Kidney (tissue), 14 donors: ENCODE results near the gene COL4A2. TPM values are rescaled to one million over a fixed set of nuclear protein-coding genes. Genes with fewer than 3 reads are reported as not detected.
A peak's percentile ranks its signal among the peaks of the same experiment; 100 is the strongest.

Experiments used
- DNase-seq, 5 donors: peaks; one replicate each; pipeline ENCODE4 v3.0.0-alpha.2; 2013 to 2020
- FAIRE-seq: peaks from 2 replicates; lab custom pipeline; 2012; peaks lifted over from hg19 to GRCh38; lab: Jason Lieb, UNC
- H3K27ac ChIP-seq, 2 donors: one replicate each; pipeline ENCODE4 v1.7.0; 2013; ENCODE audit warnings: low read depth in 2 of 2, low read length in 2 of 2, inconsistent platforms in 1 of 2
- H3K27me3 ChIP-seq: one replicate; pipeline ENCODE4 v1.7.1; 2013; ENCODE audit warnings: low read length, inconsistent platforms; ENCODE audit not compliant: control insufficient read depth, insufficient read depth
- H3K36me3 ChIP-seq, 3 donors: one replicate each; pipeline versions ENCODE4 v1.7.0 to v1.7.1; 2013; ENCODE audit warnings: low read length in 3 of 3, control low read depth in 1 of 3, inconsistent platforms in 1 of 3; ENCODE audit not compliant: insufficient read depth in 3 of 3, control insufficient read depth in 2 of 3
- H3K4me1 ChIP-seq, 3 donors: one replicate each; pipeline versions ENCODE4 v1.7.0 to v1.7.1; 2013; ENCODE audit warnings: low read length in 3 of 3, inconsistent platforms in 1 of 3, low read depth in 1 of 3; ENCODE audit not compliant: control insufficient read depth in 2 of 3, insufficient read depth in 2 of 3
- H3K4me3 ChIP-seq, 3 donors: one replicate each; pipeline versions ENCODE4 v1.7.0 to v1.8.1; 2013; ENCODE audit warnings: low read length in 3 of 3, control low read depth in 1 of 3, inconsistent platforms in 1 of 3
- H3K9ac ChIP-seq, 3 donors: one replicate each; pipeline versions ENCODE4 v1.7.0 to v1.7.1; 2013; ENCODE audit warnings: low read length in 3 of 3, control low read depth in 1 of 3, inconsistent platforms in 1 of 3
- H3K9me3 ChIP-seq, 3 donors: one replicate each; pipeline versions ENCODE4 v1.7.0 to v1.7.1; 2013; ENCODE audit warnings: low read length in 3 of 3, control low read depth in 1 of 3, inconsistent platforms in 1 of 3; ENCODE audit not compliant: control insufficient read depth in 2 of 3, insufficient read depth in 1 of 3
- intact Hi-C: fragments of 100-400 bp; cut with DNase I; formaldehyde crosslinking; loops from one replicate; pipeline ENCODE4 v1.11.1; 2022
- polyA plus RNA-seq: library from polyadenylated mRNA; stranded (reverse); fragments of 350-450 nt; fragmentation: Illumina TruSeq; extraction: RNeasy Lipid Tissue Mini Kit (QIAGEN cat#74804); gene quantifications from one replicate; pipeline ENCODE4 v1.2.3, GENCODE V29; 2014; ENCODE audit warnings: low read depth, low replicate concordance; ENCODE audit not compliant: insufficient read depth
- total RNA-seq: library from RNA; stranded (reverse); fragmentation: NEBNext Ultra II Directional; extraction: Animal tissue kit (Norgen Biotek cat#: 25700); gene quantifications from one replicate; pipeline ENCODE4 v1.2.1, GENCODE V29; 2021
- TF ChIP-seq, protein P1 (sequence below): IDR thresholded peaks from 3 replicates; pipeline ENCODE4 v1.5.1; 2012; ENCODE audit warnings: mild to moderate bottlenecking, moderate library complexity, borderline replicate concordance; ENCODE audit not compliant: insufficient read depth; ENCODE audit errors: extremely low read depth
- donor health status: control.
- donor health status: control.
- donor health status: control.
- donor health status: control.
- donor health status: control.
- donor health status: DM: yes; HTN: yes; CAD: no.
- donor health status: Normal renal cell carcinoma (clear cell type).

Gene COL4A2
- total and polyA plus RNA-seq, 2 donors from 2014 or later, result 126 to 265 TPM

DNA sequence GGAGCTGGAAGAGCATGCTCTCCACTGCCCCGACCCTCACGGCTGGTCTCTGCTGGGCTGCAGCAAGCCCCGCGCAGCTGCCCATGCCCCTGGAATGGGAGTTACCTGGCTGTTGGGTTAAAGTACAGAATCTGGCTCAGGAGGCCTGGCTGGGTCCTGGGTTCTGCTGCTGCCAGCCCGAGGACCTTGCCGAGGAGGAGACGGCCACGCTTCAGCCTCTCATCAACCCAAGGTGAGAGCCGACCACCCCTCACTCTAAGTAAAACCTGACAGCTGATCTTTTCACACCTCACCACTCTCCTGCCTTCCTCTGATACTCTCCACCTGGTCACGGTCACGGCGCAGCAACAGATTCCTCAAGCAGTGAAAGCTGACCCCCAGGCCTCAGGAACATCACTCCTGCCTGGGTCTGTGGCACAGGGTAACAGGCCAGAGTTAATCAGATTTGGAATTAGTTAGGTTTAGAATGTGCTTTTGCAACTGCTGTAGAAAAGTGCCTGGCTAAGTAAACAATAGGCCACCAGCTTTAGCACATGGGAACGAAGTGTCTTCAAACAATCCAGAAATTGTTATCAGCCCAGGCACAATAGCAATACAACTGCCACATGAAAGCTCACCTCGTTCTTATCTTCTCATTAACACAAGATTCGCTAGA, 233.9 kb downstream of the COL4A2 start:
- DNase-seq (peak in 4 of 5 donors; percentile 70 to 82 (median 80)), FAIRE-seq (no peak)
- peak overlapping the region; percentile 23 to 76 for H3K27ac ChIP-seq
- TF ChIP-seq, protein P1, sequence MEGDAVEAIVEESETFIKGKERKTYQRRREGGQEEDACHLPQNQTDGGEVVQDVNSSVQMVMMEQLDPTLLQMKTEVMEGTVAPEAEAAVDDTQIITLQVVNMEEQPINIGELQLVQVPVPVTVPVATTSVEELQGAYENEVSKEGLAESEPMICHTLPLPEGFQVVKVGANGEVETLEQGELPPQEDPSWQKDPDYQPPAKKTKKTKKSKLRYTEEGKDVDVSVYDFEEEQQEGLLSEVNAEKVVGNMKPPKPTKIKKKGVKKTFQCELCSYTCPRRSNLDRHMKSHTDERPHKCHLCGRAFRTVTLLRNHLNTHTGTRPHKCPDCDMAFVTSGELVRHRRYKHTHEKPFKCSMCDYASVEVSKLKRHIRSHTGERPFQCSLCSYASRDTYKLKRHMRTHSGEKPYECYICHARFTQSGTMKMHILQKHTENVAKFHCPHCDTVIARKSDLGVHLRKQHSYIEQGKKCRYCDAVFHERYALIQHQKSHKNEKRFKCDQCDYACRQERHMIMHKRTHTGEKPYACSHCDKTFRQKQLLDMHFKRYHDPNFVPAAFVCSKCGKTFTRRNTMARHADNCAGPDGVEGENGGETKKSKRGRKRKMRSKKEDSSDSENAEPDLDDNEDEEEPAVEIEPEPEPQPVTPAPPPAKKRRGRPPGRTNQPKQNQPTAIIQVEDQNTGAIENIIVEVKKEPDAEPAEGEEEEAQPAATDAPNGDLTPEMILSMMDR, result no peak
- peak overlapping the region in 1 of 3 donors; percentile 56 for H3K9ac ChIP-seq
- peaks cover 6 to 27% (median 21%) of the 10 kb centered on the region in 3 donors for H3K4me1 ChIP-seq
- H3K36me3 ChIP-seq, result no peaks in the 10 kb centered on the region
- H3K4me3 ChIP-seq, result peak overlapping the region in 1 of 3 donors; percentile 12
- H3K27me3 ChIP-seq, result no peaks in the 10 kb centered on the region
- no peaks in the 10 kb centered on the region for H3K9me3 ChIP-seq
- intact Hi-C loops, result no loop called here

DNA sequence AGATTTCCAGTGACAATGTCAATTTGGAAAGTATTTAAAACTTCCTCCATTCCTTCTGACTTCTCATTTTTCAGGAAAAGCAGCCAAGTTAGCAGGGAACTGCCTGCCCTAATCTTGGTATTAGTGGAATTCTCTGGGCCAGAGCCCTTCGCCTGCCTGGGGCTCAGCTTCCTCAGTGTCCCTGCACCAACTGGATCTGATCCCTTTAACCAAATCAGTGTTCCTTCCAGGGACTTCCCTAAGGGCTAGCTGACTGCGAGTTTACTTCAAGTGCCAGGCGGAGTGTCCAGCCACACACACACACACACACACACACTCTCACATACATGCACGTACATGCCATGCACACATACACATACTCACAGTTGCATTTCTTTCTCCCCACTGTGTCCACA, 234.4 kb downstream of the COL4A2 start:
- FAIRE-seq (no peak), DNase-seq (no peak)
- Histone ChIP-seq H3K4me3 (peak overlapping the region in 1 of 3 donors; percentile 12), H3K27me3 (no peaks in the 10 kb centered on the region), H3K9me3 (no peaks in the 10 kb centered on the region), H3K9ac (peak overlapping the region in 1 of 3 donors; percentile 56), H3K4me1 (peaks cover 6 to 27% (median 17%) of the 10 kb centered on the region in 3 donors), H3K27ac (peak overlapping the region; percentile 23 to 76), H3K36me3 (no peaks in the 10 kb centered on the region)
- intact Hi-C loops, result no loop called here
- TF ChIP-seq, protein P1, result no peak

DNA sequence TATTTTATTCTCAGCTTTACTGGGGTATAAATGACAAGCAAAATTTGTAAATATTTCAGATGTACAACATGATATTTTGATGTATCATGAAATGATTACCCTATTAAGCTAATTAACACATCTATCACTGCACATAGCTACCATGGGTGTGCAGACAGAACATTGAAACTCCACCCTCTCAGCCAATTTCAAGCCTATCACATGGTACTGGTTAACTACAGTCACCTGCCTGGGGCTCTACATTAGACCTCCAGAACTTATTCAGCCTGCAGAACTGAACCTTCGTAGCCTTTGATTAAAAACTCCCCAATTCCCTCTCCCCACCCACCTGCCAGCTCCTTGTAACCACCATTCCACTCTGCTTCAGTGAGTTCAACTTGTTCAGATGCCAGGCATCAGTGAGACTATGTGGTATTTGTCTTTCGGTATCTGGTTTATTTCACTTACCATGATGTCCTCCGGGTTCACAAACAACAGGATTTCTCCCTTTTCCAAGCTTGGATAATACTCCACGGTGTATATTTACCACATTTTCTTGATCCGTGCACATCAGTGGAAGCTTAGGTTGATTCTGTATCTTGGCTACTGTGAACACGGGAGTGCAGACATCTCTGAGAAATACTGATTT, 235.2 kb downstream of the COL4A2 start:
- Histone ChIP-seq H3K27me3 (no peaks in the 10 kb centered on the region), H3K36me3 (no peaks in the 10 kb centered on the region), H3K9ac (peak overlapping the region in 1 of 3 donors; percentile 7), H3K4me3 (no peak overlapping the region), H3K9me3 (no peaks in the 10 kb centered on the region), H3K4me1 (peaks cover 6 to 27% (median 17%) of the 10 kb centered on the region in 3 donors), H3K27ac (peak overlapping the region in 1 of 2 donors; percentile 58)
- TF ChIP-seq, protein P1, result no peak
- FAIRE-seq (no peak), DNase-seq (peak in 1 of 5 donors; percentile 10)
- intact Hi-C loops, result no loop called here
